ELF-1 (cell line): ENCODE data around the gene BMPER.

Source experiments
- DNase-seq: peaks from one replicate; pipeline ENCODE4 v3.0.0-alpha.2; 2016; ENCODE audit warnings: low read depth, low spot score

The BMPER gene

GRCh38 chr7:34091321-34091917, 186.1 kb downstream of the BMPER start:
- DNase-seq, result peak; percentile 18

GRCh38 chr7:34093276-34093675, 187.9 kb downstream of the BMPER start:
- DNase-seq, result no peak

GRCh38 chr7:34096198-34096651, 190.9 kb downstream of the BMPER start:
- no peak for DNase-seq

DNA sequence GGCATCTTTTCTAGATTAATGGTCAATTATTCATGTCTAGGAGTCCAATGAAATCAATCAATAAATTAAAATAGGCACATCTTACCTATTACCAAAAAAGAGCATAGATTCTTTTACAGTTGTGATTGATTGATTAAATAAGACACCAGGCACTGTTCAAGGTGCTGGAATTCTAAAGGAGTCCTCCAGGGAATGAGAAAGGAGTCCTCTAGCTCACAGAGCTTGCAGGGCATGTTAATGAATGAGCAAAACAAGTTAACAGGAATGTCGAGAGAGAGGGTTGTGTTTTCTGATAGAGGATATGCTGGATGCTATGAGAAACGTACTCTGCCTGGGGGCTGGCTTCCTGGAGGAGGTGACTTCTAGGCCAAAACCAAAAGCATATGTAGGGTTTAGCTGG, 191.4 kb downstream of the BMPER start:
- peak; percentile 24 for DNase-seq

DNA sequence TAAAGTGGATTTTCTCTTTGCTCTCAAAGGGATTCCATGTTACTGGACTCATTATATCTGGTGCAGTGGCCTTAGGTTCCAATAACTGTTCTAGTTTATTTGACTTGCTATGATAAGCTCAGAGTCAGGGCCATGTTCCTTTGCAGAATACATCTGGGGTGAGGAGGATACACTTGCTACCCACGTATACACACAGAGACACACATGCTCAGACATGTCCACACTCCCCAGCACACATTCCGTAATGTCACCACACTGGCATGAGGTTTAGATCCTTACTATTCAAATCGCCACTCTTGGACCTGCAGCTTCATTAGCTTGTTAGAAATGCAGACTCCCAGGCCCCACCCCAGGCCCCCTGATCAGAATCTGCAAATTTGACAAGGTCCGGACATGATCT, 195.3 kb downstream of the BMPER start:
- DNase-seq, result no peak

DNA sequence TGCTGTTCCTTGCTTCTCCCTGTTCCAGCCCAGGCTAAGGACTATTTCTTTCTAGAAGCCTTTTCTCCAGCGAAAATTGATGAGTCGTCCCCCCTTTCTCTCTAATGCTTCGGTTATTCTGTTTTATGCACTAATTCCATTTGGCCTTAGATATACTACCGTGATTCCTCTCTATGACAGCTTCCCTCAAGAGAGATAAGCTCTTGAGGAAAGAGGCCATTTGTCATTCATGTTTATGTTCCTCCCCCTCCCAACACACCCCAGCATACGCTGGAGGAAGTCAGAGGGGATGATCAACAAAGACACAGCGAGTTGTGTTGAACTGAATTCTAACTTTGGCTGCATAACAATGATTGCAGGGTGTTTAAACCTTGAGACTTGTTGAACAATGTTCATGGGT, 198.8 kb downstream of the BMPER start:
- no peak for DNase-seq

DNA sequence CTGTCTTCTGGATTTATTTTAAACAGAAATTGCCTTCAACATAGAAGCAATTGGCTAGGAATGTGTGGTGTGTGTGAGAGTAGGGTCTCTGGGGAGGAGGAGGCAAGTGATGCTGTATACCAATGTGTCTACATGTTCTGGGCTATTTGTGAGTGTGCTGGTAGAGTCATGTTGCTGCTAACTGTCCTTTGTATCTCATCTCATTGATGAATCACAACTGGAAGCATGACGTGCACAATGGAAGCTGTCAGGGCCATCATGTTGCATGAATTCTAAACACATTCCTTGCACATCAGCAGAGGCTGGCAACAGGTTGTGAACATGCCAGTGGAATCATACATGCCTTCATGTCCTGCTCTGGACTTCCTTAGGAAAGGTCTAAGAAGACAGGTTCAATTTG, 199.7 kb downstream of the BMPER start:
- DNase-seq, result no peak

DNA sequence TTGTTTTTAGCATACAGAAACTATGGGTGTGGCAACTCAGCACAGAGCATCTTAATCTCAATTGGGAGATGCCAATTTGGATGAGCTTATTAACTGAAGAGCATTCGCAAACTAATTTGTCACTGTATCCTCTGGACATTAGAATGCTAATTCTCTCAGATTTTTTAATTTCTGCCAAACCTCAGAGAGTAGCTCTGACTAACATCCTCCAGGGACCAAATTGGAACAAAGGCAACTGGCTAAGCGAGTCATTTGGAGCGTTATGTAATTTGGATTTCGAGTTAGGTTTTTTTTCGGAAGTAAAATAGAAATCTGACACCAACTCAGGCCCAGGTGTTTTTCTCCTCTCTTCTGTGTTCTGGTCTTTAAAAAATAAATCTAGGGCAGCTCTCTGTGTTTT, 201.9 kb downstream of the BMPER start:
- DNase-seq, result no peak

- no peak for DNase-seq
Measured at GRCh38 chr7:34108165-34108564, 202.8 kb downstream of the BMPER start.

- no peak for DNase-seq
Measured at GRCh38 chr7:34109936-34110780, 204.8 kb downstream of the BMPER start.

DNA sequence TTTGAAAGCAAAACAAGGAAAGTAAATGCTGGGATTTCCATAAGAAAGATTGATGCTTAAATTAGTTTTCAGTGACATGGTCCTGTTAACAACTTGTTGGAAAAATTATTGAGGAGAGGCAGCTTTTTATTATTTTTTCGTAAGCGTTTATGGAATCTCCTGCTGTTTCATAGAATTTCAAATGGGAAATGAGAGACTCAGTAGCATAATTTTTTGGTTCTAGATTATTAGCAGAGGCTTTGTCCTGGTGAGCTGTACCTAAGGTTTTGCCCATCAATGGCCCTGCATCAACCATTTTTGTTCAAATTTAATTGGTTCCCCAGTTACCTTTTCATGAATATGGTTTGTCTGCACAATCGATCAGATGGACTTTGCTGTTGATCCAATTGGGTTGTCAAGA, 205.7 kb downstream of the BMPER start:
- DNase-seq, result no peak

- no peak for DNase-seq
Measured at GRCh38 chr7:34115503-34115902, 210.2 kb downstream of the BMPER start.

DNA sequence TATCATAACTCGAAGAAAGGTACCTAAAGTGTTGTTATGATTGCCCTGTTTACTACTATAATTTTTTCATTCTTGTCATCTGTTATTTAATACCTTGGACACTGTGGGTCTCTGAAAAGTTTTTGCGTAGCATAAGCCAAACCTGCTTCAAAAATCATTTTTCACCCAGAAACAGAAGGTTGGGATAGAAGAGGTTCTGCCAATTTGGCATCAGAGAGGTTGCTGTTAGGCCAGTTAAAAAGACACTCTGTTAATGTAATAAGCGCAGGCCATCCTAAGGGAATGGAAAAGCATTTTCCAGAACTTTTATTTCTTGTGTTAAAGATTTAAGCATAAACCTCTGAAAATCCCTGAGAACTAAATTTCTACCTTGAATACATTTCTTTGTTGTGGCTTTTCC, 212.2 kb downstream of the BMPER start:
- no peak for DNase-seq

GRCh38 chr7:34121366-34121765, 216.0 kb downstream of the BMPER start:
- DNase-seq, result no peak

DNA sequence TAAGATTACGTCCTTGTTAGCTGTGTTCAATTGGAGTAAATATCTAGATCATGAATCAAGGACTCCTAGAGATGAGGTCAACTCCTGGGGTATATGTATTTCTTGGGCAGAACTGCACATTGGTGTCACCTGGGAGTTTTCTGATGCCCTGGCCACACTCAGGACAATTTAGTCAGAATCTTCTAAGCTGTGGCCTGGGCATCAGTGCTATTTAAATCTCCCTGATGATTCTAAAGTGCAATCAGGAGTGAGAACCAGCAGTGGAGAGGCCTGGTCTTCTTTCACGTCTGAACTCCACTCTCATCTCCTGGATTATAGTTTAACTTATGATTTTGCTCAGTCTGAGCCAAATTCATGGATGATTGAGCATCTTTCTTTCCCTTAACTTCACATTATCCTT, 218.0 kb downstream of the BMPER start:
- DNase-seq, result no peak

GRCh38 chr7:34124765-34125164, 219.4 kb downstream of the BMPER start:
- DNase-seq, result no peak

DNA sequence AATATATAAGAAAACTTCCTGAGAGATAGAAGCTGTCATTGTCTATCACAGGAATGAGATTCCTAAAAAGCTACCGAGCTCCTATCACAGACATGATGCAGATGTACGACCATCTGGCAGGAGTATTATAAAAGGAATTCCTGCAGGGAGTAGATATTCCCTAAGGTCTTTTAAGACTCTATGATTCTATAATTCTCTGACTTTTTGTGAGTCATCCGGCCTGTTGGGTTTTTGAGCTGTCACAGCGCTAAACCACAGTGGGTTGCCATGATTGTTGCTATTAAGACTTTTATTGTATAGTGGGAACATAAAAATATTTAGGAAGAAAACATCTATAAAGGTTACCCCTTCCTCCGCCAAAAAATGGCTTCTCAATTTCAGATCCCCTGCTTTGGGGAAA, 223.4 kb downstream of the BMPER start:
- DNase-seq, result no peak

- DNase-seq, result peak; percentile 78
Measured at GRCh38 chr7:34130558-34131295, 225.4 kb downstream of the BMPER start.

DNA sequence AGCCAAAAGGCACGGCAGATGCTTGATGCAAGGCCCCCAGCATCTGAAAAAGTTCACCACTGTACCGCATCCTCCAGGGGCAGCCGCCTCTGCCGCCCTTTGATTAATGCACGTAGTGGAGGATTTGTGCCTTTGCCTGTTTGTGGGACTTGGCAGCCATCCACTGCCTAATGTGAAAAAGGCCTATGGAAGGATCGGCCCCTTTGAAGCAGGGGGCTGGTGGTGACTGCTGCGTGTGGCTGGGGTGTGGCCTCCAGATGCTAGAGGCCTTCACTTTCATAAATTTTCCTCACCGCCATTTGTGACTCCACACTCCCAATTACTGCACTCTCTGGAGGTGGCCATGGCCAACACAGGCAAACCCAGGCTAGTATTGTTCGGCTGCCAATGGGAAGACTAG, 226.0 kb downstream of the BMPER start:
- DNase-seq, result no peak

- DNase-seq, result no peak
Measured at GRCh38 chr7:34133356-34133982, 228.1 kb downstream of the BMPER start.

- peak; percentile 74 for DNase-seq
Measured at GRCh38 chr7:34133983-34134782, 228.8 kb downstream of the BMPER start.
